Activated naive CD8-positive, alpha-beta T cell treated with anti-CD3 and anti-CD28 coated beads, Interleukin-2, amount 10 ng/mL, durations not matched to agents 7 days and 5 days (primary cell): ENCODE data around the gene KIF26A. TPM values are rescaled to one million over a fixed set of nuclear protein-coding genes. Genes with fewer than 3 reads are reported as not detected.

Source experiments
- ATAC-seq: fragments of 150-1000 bp; cut with Tn5 transposase; one replicate; pipeline ENCODE4 v1.10.0; 2021; ENCODE audit warnings: low read depth, moderate library complexity
- POLR2A ChIA-PET: fragments of 350-600 bp; sonication (Branson Sonifier 250); formaldehyde crosslinking; loops from one replicate; lab custom pipeline; 2021; ENCODE audit warnings: antibody characterized with exemption; lab: Charles Lee
- DNase-seq: peaks from one replicate; pipeline ENCODE4 v3.0.0; 2021
- H3K27ac Mint-ChIP-seq: one replicate; pipeline ENCODE4 v1.8.0; 2022; ENCODE audit warnings: mild to moderate bottlenecking, mixed read lengths
- H3K27me3 Mint-ChIP-seq: one replicate; pipeline ENCODE4 v1.8.0; 2022; ENCODE audit warnings: mild to moderate bottlenecking, moderate library complexity, mixed read lengths
- H3K36me3 Mint-ChIP-seq: one replicate; pipeline ENCODE4 v1.8.0; 2021; ENCODE audit warnings: mild to moderate bottlenecking, mixed read lengths
- H3K4me1 Mint-ChIP-seq: one replicate; pipeline ENCODE4 v1.8.0; 2021; ENCODE audit warnings: mixed read lengths
- H3K4me3 Mint-ChIP-seq: one replicate; pipeline ENCODE4 v1.8.0; 2022; ENCODE audit warnings: mild to moderate bottlenecking, moderate library complexity, mixed read lengths
- H3K9me3 Mint-ChIP-seq: one replicate; pipeline ENCODE4 v1.8.0; 2021; ENCODE audit warnings: mixed read lengths
- total RNA-seq, 2 experiments: library from RNA; stranded (reverse); gene quantifications; one replicate each; pipeline ENCODE4 v1.2.3, GENCODE V29; 2021

KIF26A gene
- total RNA-seq, 2 experiments from 2014 or later = 0.17 to 0.26 TPM

DNA sequence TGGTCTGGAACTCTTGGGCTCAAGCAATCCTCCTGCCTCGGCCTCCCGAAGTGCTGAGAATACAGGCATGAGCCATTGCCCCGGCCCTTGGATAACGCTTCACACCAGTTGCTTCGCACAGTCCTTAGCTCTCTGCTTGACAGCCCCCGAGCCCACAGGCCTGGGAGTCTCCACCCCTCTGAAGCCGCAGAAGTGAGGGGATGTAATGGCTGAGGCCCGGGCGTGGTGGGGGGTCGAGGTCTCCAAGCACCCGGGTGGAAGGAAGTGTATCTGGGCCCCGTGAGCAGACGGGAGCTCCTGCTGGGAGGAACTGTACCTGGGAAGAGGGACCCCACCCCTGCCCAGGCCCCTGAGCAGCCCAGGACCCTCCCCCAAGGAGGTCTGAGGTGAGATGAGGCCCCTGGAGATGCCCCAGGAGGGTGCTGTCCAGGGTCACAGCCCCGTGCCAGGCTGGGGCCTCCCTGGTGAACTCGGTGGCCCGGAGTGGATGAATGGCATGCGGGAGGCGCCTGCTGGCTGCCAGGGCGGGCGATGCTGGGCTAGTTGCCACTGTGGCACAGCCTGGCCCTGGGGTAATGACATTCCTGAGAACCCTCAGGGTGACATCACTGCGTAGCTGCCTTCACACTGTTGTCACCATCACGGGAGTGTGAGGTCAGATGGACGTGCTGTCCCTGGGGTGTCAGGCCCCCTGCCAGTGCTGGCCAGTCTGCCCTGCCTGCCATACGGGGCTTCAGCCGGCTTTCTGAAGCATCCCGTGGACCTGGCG lies 48.9 kb downstream of the KIF26A start:
- POLR2A ChIA-PET = no interaction called here
- Mint-ChIP-seq H3K9me3 (no peaks in the 10 kb centered on the region), H3K36me3 (no peaks in the 10 kb centered on the region), H3K4me1 (no peaks in the 10 kb centered on the region), H3K27me3 (no peaks in the 10 kb centered on the region), H3K27ac (no peak overlapping the region), H3K4me3 (no peak overlapping the region)
- ATAC-seq (no peak), DNase-seq (no peak)

DNA sequence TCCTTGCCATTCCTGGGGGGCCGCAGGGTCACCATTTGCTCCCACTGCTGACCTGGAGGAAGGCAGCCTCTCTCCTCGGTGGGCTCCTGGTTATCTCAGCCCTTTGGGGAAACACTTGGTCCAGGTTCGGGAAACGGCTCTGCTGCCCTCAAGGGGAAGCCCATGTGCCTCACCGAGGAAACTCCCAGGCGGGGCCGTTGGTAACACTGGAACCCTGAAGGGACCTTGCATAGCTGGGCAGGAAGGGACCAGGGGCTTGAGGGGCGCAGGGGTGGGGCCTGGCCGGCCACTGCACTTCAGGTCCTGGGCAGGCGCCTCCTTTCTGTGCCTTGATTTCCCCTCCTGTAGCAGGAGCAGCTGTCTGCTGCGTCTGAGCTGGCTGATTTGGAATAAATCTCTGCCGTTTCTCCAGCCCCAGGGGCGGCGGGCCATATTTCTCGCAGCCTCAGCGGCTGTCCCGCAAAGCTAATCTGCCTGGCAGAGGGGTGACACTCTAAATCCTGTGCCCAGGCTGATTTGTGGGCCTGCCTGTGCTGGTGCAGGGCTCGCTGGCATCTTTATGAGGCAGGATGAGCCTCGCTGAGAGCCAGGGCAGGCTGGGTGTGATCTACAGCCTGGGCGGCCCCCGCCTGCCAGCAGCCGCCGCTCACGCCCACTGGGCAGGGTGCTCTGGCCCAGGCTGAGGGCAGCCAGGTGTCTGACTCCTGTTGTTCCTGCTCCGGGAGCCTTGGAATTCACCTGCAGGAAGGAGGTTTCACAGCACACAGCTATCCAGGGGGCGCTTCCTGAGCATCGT lies 49.7 kb downstream of the KIF26A start:
- Mint-ChIP-seq H3K4me3 (no peak overlapping the region), H3K27ac (no peak overlapping the region), H3K27me3 (no peaks in the 10 kb centered on the region), H3K9me3 (no peaks in the 10 kb centered on the region), H3K4me1 (no peaks in the 10 kb centered on the region), H3K36me3 (no peaks in the 10 kb centered on the region)
- no peak for ATAC-seq
- no peak for DNase-seq
- POLR2A ChIA-PET = no interaction called here

- ATAC-seq = no peak
- H3K27me3 Mint-ChIP-seq = no peaks in the 10 kb centered on the region
- no peak overlapping the region for H3K4me3 Mint-ChIP-seq
- H3K4me1 Mint-ChIP-seq = no peaks in the 10 kb centered on the region
- no peaks in the 10 kb centered on the region for H3K36me3 Mint-ChIP-seq
- DNase-seq = no peak
- H3K27ac Mint-ChIP-seq = no peak overlapping the region
- H3K9me3 Mint-ChIP-seq = no peaks in the 10 kb centered on the region
- POLR2A ChIA-PET = no interaction called here
These were observed 50.5 kb downstream of the KIF26A start for GRCh38 chr14:104188727-104189400.

GRCh38 chr14:104189629-104190335 lies 51.4 kb downstream of the KIF26A start:
- H3K4me3 Mint-ChIP-seq = no peak overlapping the region

DNA sequence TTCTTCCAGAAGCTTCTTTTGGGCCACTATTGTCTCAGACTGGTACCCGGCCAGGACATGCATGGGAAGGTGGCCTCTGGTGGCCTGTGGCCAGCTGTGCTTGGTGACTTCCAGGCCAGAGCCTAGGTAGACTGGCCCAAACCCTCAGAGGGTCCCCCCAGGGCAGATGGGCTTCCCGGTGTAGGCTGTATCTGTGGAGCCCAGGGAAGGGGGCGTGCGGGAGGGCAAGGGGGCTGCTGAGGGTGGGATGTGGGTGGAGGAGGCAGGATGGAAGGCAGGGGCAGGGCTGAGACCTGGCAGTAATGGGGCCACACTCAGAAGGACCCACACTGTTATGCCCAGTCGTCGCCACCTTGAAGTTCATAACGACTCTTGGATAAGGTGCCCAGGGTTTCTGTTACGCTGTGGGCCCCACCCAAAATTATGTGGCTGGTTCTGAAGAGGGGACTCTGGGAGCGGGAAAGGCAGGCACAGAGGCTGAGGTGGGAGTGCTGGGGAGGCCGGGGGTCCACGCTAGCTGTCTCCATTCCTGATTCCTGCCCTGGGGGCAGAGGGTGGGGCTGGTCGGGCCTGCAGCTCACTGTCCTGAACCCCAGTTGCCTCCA lies 52.1 kb downstream of the KIF26A start:
- no peaks in the 10 kb centered on the region for H3K4me1 Mint-ChIP-seq
- DNase-seq (no peak), ATAC-seq (no peak)
- no peaks in the 10 kb centered on the region for H3K9me3 Mint-ChIP-seq
- POLR2A ChIA-PET = no interaction called here
- no peak overlapping the region for H3K27ac Mint-ChIP-seq
- no peaks in the 10 kb centered on the region for H3K36me3 Mint-ChIP-seq
- no peaks in the 10 kb centered on the region for H3K27me3 Mint-ChIP-seq
- H3K4me3 Mint-ChIP-seq = no peak overlapping the region

More at GRCh38 chr14:104189629-104190335, 51.4 kb downstream of the KIF26A start:
- Mint-ChIP-seq H3K36me3 (no peaks in the 10 kb centered on the region), H3K27me3 (no peaks in the 10 kb centered on the region), H3K27ac (no peak overlapping the region), H3K9me3 (no peaks in the 10 kb centered on the region), H3K4me1 (no peaks in the 10 kb centered on the region)
- POLR2A ChIA-PET = no interaction called here
- no peak for ATAC-seq
- no peak for DNase-seq

DNA sequence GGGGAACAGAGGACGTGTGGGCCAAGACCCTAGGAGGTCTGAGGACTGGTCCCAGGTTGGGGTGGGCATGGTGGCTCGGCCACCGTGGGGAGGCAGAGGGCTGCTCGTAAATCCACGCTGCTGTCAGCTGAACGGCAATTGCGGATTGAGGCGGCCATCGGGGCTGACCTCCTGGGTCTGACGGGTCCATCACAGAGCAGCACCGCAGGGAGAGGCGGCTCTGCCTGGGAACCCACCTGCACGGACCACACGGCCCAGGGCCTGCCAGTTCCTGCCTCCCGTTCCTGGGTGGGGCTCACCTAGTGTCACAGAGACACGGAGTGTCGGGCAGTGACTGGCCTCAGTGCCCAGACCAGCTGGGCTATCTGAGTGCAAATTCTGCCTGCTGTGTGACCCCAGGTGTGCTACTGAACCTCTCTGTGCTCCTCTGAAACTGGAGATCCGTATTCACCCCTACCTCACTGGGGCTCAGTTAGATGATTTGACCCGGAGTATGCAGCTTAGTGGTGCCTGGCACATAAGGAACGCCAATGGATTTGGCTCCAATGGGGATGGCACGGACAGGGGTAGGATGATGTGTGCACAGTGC lies 53.1 kb downstream of the KIF26A start:
- DNase-seq (no peak), ATAC-seq (no peak)
- Mint-ChIP-seq H3K27ac (no peak overlapping the region), H3K36me3 (no peaks in the 10 kb centered on the region), H3K9me3 (no peaks in the 10 kb centered on the region), H3K4me1 (peaks cover 8% of the 10 kb centered on the region), H3K4me3 (no peak overlapping the region), H3K27me3 (no peaks in the 10 kb centered on the region)
- POLR2A ChIA-PET = no interaction called here

DNA sequence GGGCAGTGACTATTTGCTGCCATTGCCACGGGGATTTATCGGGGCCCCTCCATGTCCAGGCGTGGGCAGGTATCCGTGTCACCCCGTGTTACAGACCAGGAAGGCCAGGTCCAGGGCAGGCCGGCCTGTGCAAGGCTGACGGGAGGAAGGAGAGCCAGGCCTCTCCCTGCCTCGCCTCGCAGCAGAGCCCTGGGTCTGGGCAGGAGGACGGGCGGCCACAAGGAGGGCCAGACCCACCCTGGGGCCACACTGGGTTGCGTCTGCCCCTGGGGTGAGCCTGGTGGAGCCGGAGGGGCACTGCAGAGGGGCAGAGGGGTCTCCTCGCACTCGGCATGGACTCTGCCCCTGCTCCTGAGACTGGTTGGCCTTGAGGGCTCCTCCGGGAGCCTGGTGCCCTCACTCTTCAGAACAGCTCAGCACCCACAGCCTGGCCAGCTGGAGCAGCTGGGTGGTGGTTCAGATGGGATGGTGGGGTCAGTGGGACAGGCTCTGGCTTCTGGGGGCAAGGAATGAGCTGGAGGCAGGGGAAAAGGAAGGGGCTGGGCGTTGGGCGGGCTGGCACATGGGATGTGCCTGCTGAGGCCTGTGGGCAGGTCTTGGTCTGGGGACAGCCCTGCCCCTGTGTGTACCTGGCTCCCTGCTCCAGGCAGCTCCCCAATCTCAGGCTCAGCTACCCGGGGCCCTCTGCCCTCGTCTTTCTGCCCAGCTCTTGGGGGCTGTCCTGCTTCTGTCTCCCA lies 53.9 kb downstream of the KIF26A start:
- H3K4me3 Mint-ChIP-seq = no peak overlapping the region
- H3K9me3 Mint-ChIP-seq = no peaks in the 10 kb centered on the region
- peaks cover 11% of the 10 kb centered on the region for H3K4me1 Mint-ChIP-seq
- DNase-seq = no peak
- no peak overlapping the region for H3K27ac Mint-ChIP-seq
- H3K27me3 Mint-ChIP-seq = no peaks in the 10 kb centered on the region
- no peaks in the 10 kb centered on the region for H3K36me3 Mint-ChIP-seq
- POLR2A ChIA-PET = no interaction called here
- no peak for ATAC-seq

GRCh38 chr14:104192883-104193245 lies 54.5 kb downstream of the KIF26A start:
- no peak for ATAC-seq
- no peak overlapping the region for H3K27ac Mint-ChIP-seq
- H3K27me3 Mint-ChIP-seq = no peaks in the 10 kb centered on the region
- POLR2A ChIA-PET = no interaction called here
- no peak overlapping the region for H3K4me3 Mint-ChIP-seq
- no peak for DNase-seq
- peaks cover 11% of the 10 kb centered on the region for H3K4me1 Mint-ChIP-seq
- no peaks in the 10 kb centered on the region for H3K36me3 Mint-ChIP-seq
- H3K9me3 Mint-ChIP-seq = no peaks in the 10 kb centered on the region

GRCh38 chr14:104194016-104194415 lies 55.6 kb downstream of the KIF26A start:
- POLR2A ChIA-PET = no interaction called here
- peaks cover 11% of the 10 kb centered on the region for H3K4me1 Mint-ChIP-seq
- H3K27me3 Mint-ChIP-seq = no peaks in the 10 kb centered on the region
- H3K4me3 Mint-ChIP-seq = no peak overlapping the region
- ATAC-seq (no peak), DNase-seq (no peak)
- no peak overlapping the region for H3K27ac Mint-ChIP-seq
- H3K36me3 Mint-ChIP-seq = no peaks in the 10 kb centered on the region
- H3K9me3 Mint-ChIP-seq = no peaks in the 10 kb centered on the region

DNA sequence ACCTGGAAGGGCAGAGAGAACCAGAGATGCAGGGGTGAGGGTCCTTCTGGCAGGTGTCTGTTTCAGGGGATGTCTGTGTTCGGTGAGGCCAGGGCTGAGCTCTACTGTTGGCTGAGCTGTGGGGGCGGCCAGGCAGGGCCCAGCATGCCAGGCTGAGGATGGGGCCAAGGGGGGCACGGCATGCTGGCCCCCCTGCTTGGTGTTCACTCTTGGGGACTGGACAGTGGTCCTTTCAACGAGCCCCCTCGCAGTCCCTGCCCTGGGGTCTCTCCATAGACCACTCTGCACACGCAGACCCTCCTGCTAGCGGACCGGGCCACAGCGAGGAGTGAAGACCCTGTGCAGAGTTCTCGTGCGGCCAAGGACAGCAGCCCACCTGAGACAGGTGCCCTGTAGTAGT lies 56.3 kb downstream of the KIF26A start:
- no peaks in the 10 kb centered on the region for H3K27me3 Mint-ChIP-seq
- no peak overlapping the region for H3K4me3 Mint-ChIP-seq
- ATAC-seq (no peak), DNase-seq (no peak)
- POLR2A ChIA-PET = no interaction called here
- no peaks in the 10 kb centered on the region for H3K9me3 Mint-ChIP-seq
- no peaks in the 10 kb centered on the region for H3K36me3 Mint-ChIP-seq
- peaks cover 11% of the 10 kb centered on the region for H3K4me1 Mint-ChIP-seq
- H3K27ac Mint-ChIP-seq = no peak overlapping the region

GRCh38 chr14:104195361-104195760 lies 57.0 kb downstream of the KIF26A start:
- H3K9me3 Mint-ChIP-seq = no peaks in the 10 kb centered on the region
- H3K27me3 Mint-ChIP-seq = no peaks in the 10 kb centered on the region
- ATAC-seq (no peak), DNase-seq (no peak)
- POLR2A ChIA-PET = no interaction called here
- no peaks in the 10 kb centered on the region for H3K36me3 Mint-ChIP-seq
- H3K4me3 Mint-ChIP-seq = no peak overlapping the region
- peaks cover 11% of the 10 kb centered on the region for H3K4me1 Mint-ChIP-seq
- H3K27ac Mint-ChIP-seq = no peak overlapping the region

DNA sequence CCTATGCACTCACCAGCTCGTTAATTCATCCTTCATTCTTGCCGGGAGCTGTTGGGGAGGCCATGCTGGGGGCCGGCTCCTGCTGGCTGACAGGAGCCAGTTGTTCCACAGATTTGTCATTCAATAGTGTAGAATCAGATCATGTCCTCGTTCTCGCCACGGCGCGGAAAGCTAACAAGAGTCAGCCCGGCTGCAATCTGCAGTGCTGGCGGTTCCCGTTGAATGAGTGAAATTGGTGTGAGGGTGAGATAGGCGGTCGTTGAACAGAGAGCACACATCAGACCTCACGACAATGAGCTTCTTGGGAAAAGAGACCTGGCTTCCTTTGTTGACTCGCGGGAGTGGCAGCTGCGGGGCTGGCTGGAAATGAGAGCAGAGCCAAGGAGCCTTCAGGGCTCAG lies 57.5 kb downstream of the KIF26A start:
- POLR2A ChIA-PET = no interaction called here
- Mint-ChIP-seq H3K9me3 (no peaks in the 10 kb centered on the region), H3K36me3 (no peaks in the 10 kb centered on the region), H3K27me3 (no peaks in the 10 kb centered on the region), H3K4me3 (no peak overlapping the region), H3K27ac (no peak overlapping the region), H3K4me1 (peaks cover 11% of the 10 kb centered on the region)
- DNase-seq (no peak), ATAC-seq (no peak)
